HTR-8/SVneo (cell line): ENCODE measurements around the gene FBXO33.

Experiments used
- DNase-seq: peaks from one replicate; pipeline ENCODE4 v3.0.0; 2011; ENCODE audit warnings: low spot score, mixed read lengths; ENCODE audit not compliant: insufficient read length
- FAIRE-seq: peaks from 2 replicates; lab custom pipeline; 2011; peaks lifted over from hg19 to GRCh38; lab: Jason Lieb, UNC

The FBXO33 gene

DNA sequence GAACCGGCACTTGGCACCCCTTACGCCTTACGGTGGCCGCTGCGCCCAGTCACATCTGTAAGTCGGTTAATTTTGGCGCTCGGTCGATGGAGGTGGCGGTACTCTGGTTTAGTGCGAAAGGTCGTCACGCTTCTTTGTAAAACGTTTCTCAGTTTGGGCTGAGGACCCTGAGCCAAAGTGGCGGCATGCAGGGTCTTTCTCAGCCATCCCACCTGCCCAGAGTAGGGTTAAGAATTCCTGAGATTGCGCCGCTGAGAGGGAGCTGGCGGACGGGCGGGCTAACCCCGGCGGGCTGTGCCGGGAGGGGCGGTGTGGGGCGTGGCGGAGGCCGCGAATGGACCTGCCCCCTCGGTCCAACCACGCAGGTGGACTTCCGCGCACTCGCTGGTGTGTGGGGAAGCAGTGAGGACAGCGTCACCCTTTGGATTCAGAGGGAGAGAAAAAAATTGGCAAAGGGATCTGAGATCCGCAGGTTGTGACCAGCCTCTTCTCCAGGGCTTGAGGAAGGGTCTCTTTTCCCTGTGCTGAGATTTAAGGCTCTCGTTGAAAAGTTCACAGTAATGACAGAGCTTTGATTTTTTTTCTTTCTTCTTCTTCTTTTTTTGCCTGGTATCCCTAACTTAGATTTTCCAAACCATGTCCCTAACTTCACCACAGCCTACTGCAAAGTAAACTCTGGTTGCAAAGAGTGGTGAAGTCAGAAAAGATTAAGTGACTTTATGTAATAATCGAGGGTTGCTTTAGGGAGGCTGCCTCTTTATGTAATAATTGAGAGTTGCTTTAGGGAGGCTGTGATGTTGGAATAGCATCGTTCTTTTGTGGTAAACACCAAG lies 602 bp upstream of the FBXO33 start:
- FAIRE-seq = peak; percentile 75
- peak; percentile 73 for DNase-seq

DNA sequence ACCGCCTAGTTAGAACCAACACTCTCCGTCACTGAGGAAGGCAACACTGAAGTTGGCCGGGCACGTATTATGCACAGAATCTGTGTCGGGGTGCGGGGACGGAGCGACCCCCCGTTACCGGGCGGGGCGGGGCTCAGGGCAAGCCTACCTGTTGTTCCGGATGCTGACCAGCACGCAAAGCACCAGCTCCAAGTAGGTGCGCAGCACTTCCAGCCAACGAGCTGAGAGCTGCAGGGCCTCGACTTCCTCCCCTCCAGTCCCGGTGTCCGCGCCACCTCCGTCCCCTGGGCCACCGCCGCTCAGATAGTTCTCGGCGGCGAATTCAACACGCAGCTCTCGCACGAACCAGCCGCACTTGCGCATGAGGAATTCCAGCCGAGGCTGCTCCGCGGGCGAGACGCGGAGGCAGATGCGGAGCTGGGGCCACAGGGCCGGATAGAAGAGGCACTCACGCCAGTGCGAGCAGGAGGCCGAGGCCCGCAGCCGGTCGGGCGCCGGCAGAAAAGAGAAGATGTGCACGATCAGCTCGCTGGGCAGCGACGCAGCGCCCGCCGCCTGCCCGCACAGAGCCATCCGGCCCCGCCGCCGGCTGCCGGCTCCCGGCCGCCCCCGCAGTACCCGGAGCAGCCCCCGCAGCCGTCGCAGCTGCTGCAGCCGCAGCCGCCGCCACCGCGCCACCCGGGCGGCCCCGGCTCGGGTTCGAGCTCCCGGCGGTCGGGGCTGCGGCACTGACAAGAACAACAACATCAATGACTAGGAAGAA lies 636 bp downstream of the FBXO33 start:
- FAIRE-seq (no peak), DNase-seq (peak; percentile 5)

- DNase-seq = no peak
Observed at GRCh38 chr14:39430762-39431415, 1.3 kb downstream of the FBXO33 start.

DNA sequence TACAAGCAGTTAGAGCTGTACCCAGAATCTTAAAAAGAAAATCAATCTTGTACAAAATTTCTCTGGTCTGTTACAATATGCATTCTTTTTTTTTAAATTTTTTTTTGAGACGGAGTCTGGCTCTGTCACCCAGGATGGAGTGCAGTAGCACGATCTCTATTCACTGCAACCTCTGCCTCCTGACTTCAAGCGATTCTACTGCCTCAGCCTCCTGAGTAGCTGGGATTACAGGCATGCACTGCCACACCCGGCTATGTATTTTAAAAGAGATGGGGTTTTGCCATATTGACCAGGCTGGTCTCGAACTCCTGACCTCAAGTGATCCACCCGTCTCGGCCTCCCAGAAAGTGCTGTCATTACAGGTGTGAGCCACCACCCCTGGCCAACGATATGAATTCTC lies 4.1 kb downstream of the FBXO33 start:
- no peak for FAIRE-seq
- DNase-seq = no peak

More at GRCh38 chr14:39430762-39431415, 1.3 kb downstream of the FBXO33 start:
- no peak for FAIRE-seq

DNA sequence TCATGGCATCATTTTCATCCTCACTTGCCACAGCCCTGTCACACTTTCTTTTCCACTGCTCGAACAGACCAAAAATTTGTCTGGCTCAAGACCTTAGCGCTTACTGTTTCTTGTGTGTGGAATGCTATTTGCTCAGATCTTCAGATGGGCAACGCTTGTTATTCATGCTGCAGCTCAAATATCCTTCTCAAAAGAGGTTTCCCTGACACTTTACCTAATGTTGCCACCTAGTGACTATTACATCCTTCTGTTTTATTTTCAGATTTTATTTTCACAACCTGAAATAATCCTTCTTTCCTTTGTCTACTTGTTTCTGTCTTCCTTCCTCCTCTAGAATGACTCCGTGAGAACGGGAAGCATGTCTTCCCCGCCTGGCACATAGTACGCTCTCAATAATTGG lies 5.6 kb downstream of the FBXO33 start:
- DNase-seq (peak; percentile 27), FAIRE-seq (peak; percentile 16)

DNA sequence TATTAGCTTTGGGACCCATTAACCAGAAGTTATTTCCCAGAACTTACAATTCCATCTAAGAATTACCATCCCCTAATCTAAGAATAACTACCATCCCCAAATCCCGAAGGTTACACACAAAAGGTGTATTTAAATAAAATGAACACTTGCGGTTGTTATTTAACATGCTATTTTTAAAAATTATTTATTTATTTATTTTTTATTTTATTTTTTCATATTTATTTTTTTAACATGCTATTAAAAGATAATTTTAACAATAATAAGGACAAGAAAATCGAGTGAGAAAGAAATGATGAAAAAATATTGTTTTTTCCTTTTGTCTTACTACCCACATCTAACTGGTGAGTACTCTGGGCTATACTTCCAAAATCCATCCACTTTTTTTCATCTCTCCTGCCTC lies 6.3 kb downstream of the FBXO33 start:
- FAIRE-seq (no peak), DNase-seq (no peak)

DNA sequence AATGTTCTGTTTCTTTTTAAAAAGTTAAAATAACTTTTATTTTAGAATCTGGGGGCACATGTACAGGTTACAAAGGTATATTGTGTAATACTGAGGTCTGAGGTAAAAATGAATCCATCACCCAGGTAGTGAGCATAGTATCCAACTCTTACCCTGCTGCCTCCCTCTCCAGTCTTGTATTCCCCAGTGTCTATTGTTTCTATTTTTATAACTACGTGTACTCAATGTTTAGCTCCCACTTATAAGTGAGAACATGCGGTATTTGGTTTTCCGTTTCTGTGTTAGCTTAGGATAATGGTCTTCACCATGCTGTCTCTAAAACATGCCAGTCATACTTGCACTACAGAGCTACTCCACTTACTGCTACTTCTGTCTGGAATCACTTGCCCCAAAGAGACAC lies 8.4 kb downstream of the FBXO33 start:
- no peak for FAIRE-seq
- no peak for DNase-seq

DNA sequence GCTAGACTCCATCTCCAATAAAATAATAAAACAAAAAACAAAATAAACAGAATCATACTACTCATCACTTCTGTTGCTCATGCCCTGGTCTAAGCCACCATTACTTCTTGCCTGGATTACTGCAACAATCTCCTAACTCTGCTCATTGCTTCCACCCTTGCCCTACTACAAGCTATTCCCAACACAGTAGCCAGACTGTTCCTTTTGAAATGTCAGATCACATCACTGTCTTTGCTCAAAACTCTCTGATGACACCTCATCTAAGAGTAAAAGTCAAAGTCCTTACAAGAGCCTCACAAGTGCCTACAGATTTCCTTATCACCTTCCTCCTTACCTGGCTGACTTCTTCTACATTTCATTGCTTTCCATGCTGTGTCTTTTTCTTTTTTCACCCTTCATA lies 10.0 kb downstream of the FBXO33 start:
- FAIRE-seq (no peak), DNase-seq (no peak)

- DNase-seq (no peak), FAIRE-seq (no peak)
Observed at GRCh38 chr14:39419272-39419671, 13.0 kb downstream of the FBXO33 start.

DNA sequence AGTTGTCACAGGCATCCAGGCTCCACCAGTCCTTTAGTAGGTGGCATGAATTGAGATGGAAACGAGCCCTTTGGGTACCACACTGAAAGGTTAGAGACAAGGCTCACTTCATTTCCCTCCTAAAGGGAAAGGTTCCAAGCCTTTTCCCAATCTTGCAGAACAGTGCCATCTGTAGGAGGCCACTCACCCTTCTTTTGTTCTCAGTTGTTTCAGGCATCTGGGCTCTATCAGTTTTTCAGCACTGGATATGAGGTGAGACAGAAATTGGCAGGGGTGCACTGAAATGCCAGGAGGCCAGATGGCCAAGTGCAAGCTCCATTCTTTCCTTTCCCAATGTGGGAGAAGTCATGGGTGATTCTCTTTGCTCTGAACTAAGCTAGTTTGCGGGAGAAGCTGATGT lies 15.2 kb downstream of the FBXO33 start:
- FAIRE-seq = no peak
- no peak for DNase-seq

GRCh38 chr14:39416072-39416471 lies 16.2 kb downstream of the FBXO33 start:
- no peak for FAIRE-seq
- no peak for DNase-seq

GRCh38 chr14:39406560-39406959 lies 25.7 kb downstream of the FBXO33 start:
- no peak for DNase-seq
- FAIRE-seq = no peak

- DNase-seq (no peak), FAIRE-seq (no peak)
Observed at GRCh38 chr14:39398382-39398781, 33.9 kb downstream of the FBXO33 start.

DNA sequence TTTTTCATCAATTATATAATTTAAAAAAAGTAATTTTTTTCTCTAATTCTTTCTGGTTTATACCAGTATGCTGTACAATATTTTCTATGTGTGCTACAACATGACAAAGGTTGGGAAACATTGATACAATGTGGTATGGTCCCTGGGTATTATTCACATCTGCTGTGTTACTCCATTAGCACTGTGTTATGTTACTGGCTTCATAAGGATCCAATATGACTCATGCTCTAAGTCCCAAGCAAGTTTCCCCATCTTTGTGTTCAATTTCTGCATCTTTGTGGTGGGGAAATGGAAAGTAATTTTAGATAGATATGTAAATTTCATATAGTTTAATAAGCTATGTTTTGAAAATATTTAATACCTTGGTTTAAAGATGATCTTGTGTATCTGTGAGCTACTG lies 35.8 kb downstream of the FBXO33 start:
- DNase-seq (no peak), FAIRE-seq (no peak)

- DNase-seq (peak; percentile 20), FAIRE-seq (no peak)
Observed at GRCh38 chr14:39395555-39396254, 36.5 kb downstream of the FBXO33 start.

GRCh38 chr14:39393289-39393688 lies 38.9 kb downstream of the FBXO33 start:
- FAIRE-seq (no peak), DNase-seq (no peak)

DNA sequence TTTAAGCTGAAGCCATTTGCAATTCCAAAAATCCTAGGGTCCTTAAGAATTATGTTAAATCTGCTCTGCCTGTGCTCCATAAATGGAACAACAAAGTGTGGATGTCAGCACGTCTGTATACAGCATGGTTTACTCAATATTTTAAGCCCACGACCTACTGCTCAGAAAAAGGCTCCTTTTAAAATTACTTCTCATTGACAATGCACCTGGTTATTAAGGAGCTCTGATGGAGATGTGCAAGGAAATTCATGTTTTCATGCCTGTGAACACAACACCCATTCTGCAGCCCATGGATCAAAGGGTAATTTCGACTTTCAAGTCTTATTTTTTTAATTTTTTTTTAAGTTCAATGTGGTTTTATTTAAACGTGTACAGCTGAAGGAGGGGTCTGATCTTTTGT lies 48.1 kb downstream of the FBXO33 start:
- FAIRE-seq (no peak), DNase-seq (no peak)

GRCh38 chr14:39383741-39384140 lies 48.5 kb downstream of the FBXO33 start:
- no peak for DNase-seq
- no peak for FAIRE-seq

- DNase-seq (no peak), FAIRE-seq (no peak)
Observed at GRCh38 chr14:39383026-39383660, 49.1 kb downstream of the FBXO33 start.

DNA sequence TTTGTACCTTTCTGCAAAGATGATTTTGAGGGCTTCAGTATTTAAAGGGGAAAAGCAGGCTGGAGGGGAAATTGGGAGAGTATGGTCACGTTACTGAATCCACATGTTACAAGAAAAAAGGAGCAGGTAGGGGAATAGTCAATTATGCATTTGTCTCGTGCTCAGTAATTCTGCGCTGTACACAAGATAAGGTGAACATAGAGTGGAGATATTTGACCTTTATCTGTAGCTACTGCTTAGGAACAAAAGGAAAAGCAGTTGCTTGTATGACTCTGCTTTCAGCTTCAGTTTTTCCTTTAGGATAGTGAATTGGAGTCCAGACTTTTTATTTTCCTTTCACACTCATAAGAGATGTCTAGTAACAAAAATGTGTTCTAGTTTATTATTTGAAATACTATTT lies 49.8 kb downstream of the FBXO33 start:
- no peak for FAIRE-seq
- no peak for DNase-seq
